Endothelial cell of umbilical vein (primary cell): Measurements from ENCODE around the gene KDM4B. TPM values are rescaled to one million over a fixed set of nuclear protein-coding genes. Genes with fewer than 3 reads are reported as not detected.

Source experiments
- BruUV-seq: library from RNA; stranded (reverse); fragments of 400-500 nt; replicated peaks from 2 replicates; lab custom pipeline; 2021; lab: Mats Ljungman, UMichigan
- CTCF ChIA-PET: fragments of 300-600, 350-600 bp; sonication (Branson Sonifier 250); formaldehyde crosslinking; loops from one replicate; lab custom pipeline; 2021; ENCODE audit warnings: antibody characterized with exemption, inconsistent platforms; lab: Charles Lee
- POLR2A ChIA-PET: fragments of 300-600, 350-600 bp; sonication (Branson Sonifier 250); formaldehyde crosslinking; loops from one replicate; lab custom pipeline; 2021; ENCODE audit warnings: antibody characterized with exemption, inconsistent platforms; lab: Charles Lee
- DNase-seq: peaks from one replicate; pipeline ENCODE4 v3.0.0-alpha.2; 2011; ENCODE audit warnings: low read depth, low spot score
- FAIRE-seq: peaks from 2 replicates; lab custom pipeline; 2011; peaks lifted over from hg19 to GRCh38; lab: Jason Lieb, UNC
- H2AFZ ChIP-seq: 2 replicates; pipeline ENCODE4 v1.6.0; 2012; ENCODE audit warnings: low read depth, low read length, control low read depth, inconsistent platforms
- H3K27ac ChIP-seq: 2 replicates; pipeline ENCODE4 v1.5.1; 2011; ENCODE audit warnings: low read depth, mild to moderate bottlenecking, control low read depth, low read length, moderate library complexity; ENCODE audit not compliant: insufficient read depth
- H3K27me3 ChIP-seq, 2 experiments: 2 replicates each; pipeline versions ENCODE4 v1.6.0 to v1.6.1; 2011; ENCODE audit warnings: low read length in 2 of 2, mixed read lengths in 1 of 2; ENCODE audit not compliant: control insufficient read depth in 2 of 2, insufficient read depth in 2 of 2
- H3K36me3 ChIP-seq, 2 experiments: 2 replicates in 1 of 2; 3 replicates in 1 of 2; pipeline ENCODE4 v1.5.1; 2011; ENCODE audit warnings: low read length in 2 of 2, mild to moderate bottlenecking in 1 of 2, moderate library complexity in 1 of 2; ENCODE audit not compliant: control insufficient read depth in 2 of 2, insufficient read depth in 2 of 2; ENCODE audit errors: extremely low read depth in 1 of 2
- H3K4me1 ChIP-seq: 3 replicates; pipeline ENCODE4 v1.5.1; 2011; ENCODE audit warnings: mild to moderate bottlenecking, low read length; ENCODE audit not compliant: control insufficient read depth, insufficient read depth; ENCODE audit errors: extremely low read depth
- H3K4me2 ChIP-seq: 2 replicates; pipeline ENCODE4 v1.6.1; 2011; ENCODE audit warnings: low read length, control low read depth, mixed read lengths; ENCODE audit not compliant: insufficient read depth
- H3K4me3 ChIP-seq, 3 experiments: fragments of 200-600 bp in 1 of 3; sonication (generic), shearing (Covaris generic) in 1 of 3; replicated peaks in 1 of 3; 2 replicates each; pipeline ENCODE4 v1.5.1; 2011 to 2016; ENCODE audit warnings: control low read depth in 3 of 3, low read length in 3 of 3, mild to moderate bottlenecking in 2 of 3, inconsistent platforms in 1 of 3, low read depth in 1 of 3, moderate library complexity in 1 of 3; ENCODE audit not compliant: insufficient read depth in 1 of 3
- H3K79me2 ChIP-seq: 2 replicates; pipeline ENCODE4 v1.6.0; 2012; ENCODE audit warnings: low read length, inconsistent platforms; ENCODE audit not compliant: control insufficient read depth, insufficient read depth
- H3K9ac ChIP-seq: replicated peaks from 2 replicates; pipeline ENCODE3; 2011; ENCODE audit warnings: low read length, control low read depth; ENCODE audit not compliant: insufficient read depth; ENCODE audit errors: extremely low read depth
- H3K9me1 ChIP-seq: replicated peaks from 3 replicates; pipeline ENCODE4 v1.6.0; 2011; ENCODE audit warnings: mild to moderate bottlenecking, low read length; ENCODE audit not compliant: control insufficient read depth, insufficient read depth; ENCODE audit errors: extremely low read depth
- H3K9me3 ChIP-seq: replicated peaks from 2 replicates; pipeline ENCODE4 v1.5.1; 2012; ENCODE audit warnings: low read length, inconsistent platforms; ENCODE audit not compliant: control insufficient read depth, insufficient read depth
- H4K20me1 ChIP-seq: replicated peaks from 2 replicates; pipeline ENCODE3; 2011; ENCODE audit warnings: mild to moderate bottlenecking, low read length; ENCODE audit not compliant: control insufficient read depth, insufficient read depth; ENCODE audit errors: extremely low read depth
- CTCF ChIP-seq, 2 donors: IDR thresholded peaks; 1 replicate in 1 of 2; 2 replicates in 1 of 2; pipeline ENCODE4 v1.5.1; 2011; ENCODE audit warnings: low read length in 2 of 2, mild to moderate bottlenecking in 2 of 2, moderate library complexity in 2 of 2, control low read depth in 1 of 2, inconsistent platforms in 1 of 2, low read depth in 1 of 2; ENCODE audit not compliant: insufficient read depth in 1 of 2; ENCODE audit errors: extremely low read depth in 1 of 2
- EZH2 ChIP-seq: IDR thresholded peaks from 2 replicates; pipeline ENCODE4 v1.6.1; 2012; ENCODE audit warnings: borderline replicate concordance, low read depth, mild to moderate bottlenecking, moderate library complexity, low read length, inconsistent platforms; ENCODE audit not compliant: severe bottlenecking
- FOS ChIP-seq: IDR thresholded peaks from 2 replicates; pipeline ENCODE4 v1.6.1; 2011; ENCODE audit warnings: mild to moderate bottlenecking, low read length, moderate library complexity, borderline replicate concordance; ENCODE audit not compliant: insufficient read depth
- GATA2 ChIP-seq: IDR thresholded peaks from 2 replicates; pipeline ENCODE4 v1.7.0; 2011; ENCODE audit warnings: low read depth, mild to moderate bottlenecking, moderate library complexity, mixed read lengths, low read length; ENCODE audit not compliant: insufficient read length, insufficient read depth
- JUN ChIP-seq: IDR thresholded peaks from 2 replicates; pipeline ENCODE4 v1.6.1; 2011; ENCODE audit warnings: borderline replicate concordance, low read depth; ENCODE audit not compliant: insufficient read length, insufficient read depth
- MAX ChIP-seq: IDR thresholded peaks from 2 replicates; pipeline ENCODE4 v1.6.1; 2011; ENCODE audit not compliant: insufficient read depth, insufficient read length
- MYC ChIP-seq: IDR thresholded peaks from one replicate; pipeline ENCODE4 v1.6.1; 2011; ENCODE audit warnings: mild to moderate bottlenecking, low read depth, low read length
- POLR2A ChIP-seq: IDR thresholded peaks from 2 replicates; pipeline ENCODE4 v1.6.1; 2012; ENCODE audit warnings: low read depth, mild to moderate bottlenecking, control low read depth, low read length
- POLR2AphosphoS5 ChIP-seq: IDR thresholded peaks from 2 replicates; pipeline ENCODE4 v1.6.1; 2012; ENCODE audit warnings: low read depth, mild to moderate bottlenecking, control low read depth, low read length, moderate library complexity; ENCODE audit not compliant: insufficient read depth
- dilution Hi-C: fragments of 300-500 bp; cut with MboI; formaldehyde crosslinking; loops from one replicate; pipeline ENCODE4 v1.15.0; 2019; ENCODE audit warnings: low sequenced_read_pairs; ENCODE audit not compliant: extremely low pct_ligation_motif_present
- intact Hi-C: fragments of 100-400 bp; cut with micrococcal nuclease; formaldehyde crosslinking; loops from one replicate; pipeline ENCODE4 v1.10.0; 2022
- polyA plus RNA-seq, 4 experiments: library from polyadenylated mRNA; depleted of rRNA in 3 of 4; stranded (reverse) in 3 of 4; unstranded in 1 of 4; fragments of >200 nt; gene quantifications; 2 replicates each; pipeline versions ENCODE4 v1.2.1 to v1.2.3, GENCODE V29; 2011 to 2012; ENCODE audit warnings: missing spikeins in 1 of 4
- total RNA-seq: library from RNA; stranded (reverse); gene quantifications from 2 replicates; pipeline ENCODE4 v1.2.3, GENCODE V29; 2021

The KDM4B gene
- total and polyA plus RNA-seq, 2 donors (not counting 3 experiments of a cell fraction or from before 2014, with no cell fraction given): 12.4 to 37.2 TPM

GRCh38 chr19:5075597-5075996, 106.7 kb downstream of the KDM4B start:
- no peaks in the 10 kb centered on the region for H3K9me1 ChIP-seq
- no peak overlapping the region for H3K4me3 ChIP-seq
- no peak overlapping the region for H3K27ac ChIP-seq
- FAIRE-seq: no peak
- ChIA-PET POLR2A (no interaction called here), CTCF (no interaction called here)
- intact Hi-C loops: no loop called here
- no peaks in the 10 kb centered on the region for H4K20me1 ChIP-seq
- H3K79me2 ChIP-seq: no peaks in the 10 kb centered on the region
- dilution Hi-C loops: no loop called here
- no peak for DNase-seq
- H3K36me3 ChIP-seq: peaks cover 0 to 44% of the 10 kb centered on the region in 2 experiments
- no peak for TF ChIP-seq FOS
- TF ChIP-seq POLR2AphosphoS5: no peak
- no peak for TF ChIP-seq POLR2A
- TF ChIP-seq GATA2: no peak
- TF ChIP-seq JUN: no peak
- no peak for TF ChIP-seq MYC
- TF ChIP-seq EZH2: no peak
- TF ChIP-seq CTCF (IDR thresholded peaks at IDR 0.05; ENCODE audit: extremely low read depth in 1 of 2, insufficient read depth in 1 of 2, low read depth in 1 of 2, low read length in 2 of 2): no peak
- no peak for TF ChIP-seq MAX
- no peaks in the 10 kb centered on the region for H3K9me3 ChIP-seq
- no peak overlapping the region for H3K4me2 ChIP-seq
- H2AFZ ChIP-seq: no peak overlapping the region
- H3K4me1 ChIP-seq: no peaks in the 10 kb centered on the region
- H3K9ac ChIP-seq: no peak overlapping the region
- H3K27me3 ChIP-seq: no peaks in the 10 kb centered on the region
- no TSS peak for BruUV-seq
